GM18508 (cell line): ENCODE results near the gene ITGB2.

Experiments
- ATAC-seq: cut with Tn5 transposase; IDR thresholded peaks from one replicate; pipeline ENCODE4 v1.9.1; 2021; ENCODE audit warnings: moderate number of reproducible peaks; ENCODE audit not compliant: insufficient read depth, unreplicated experiment

The ITGB2 gene

GRCh38 chr21:44900559-44901251 is 20.0 kb downstream of the ITGB2 start:
- ATAC-seq = no peak

DNA sequence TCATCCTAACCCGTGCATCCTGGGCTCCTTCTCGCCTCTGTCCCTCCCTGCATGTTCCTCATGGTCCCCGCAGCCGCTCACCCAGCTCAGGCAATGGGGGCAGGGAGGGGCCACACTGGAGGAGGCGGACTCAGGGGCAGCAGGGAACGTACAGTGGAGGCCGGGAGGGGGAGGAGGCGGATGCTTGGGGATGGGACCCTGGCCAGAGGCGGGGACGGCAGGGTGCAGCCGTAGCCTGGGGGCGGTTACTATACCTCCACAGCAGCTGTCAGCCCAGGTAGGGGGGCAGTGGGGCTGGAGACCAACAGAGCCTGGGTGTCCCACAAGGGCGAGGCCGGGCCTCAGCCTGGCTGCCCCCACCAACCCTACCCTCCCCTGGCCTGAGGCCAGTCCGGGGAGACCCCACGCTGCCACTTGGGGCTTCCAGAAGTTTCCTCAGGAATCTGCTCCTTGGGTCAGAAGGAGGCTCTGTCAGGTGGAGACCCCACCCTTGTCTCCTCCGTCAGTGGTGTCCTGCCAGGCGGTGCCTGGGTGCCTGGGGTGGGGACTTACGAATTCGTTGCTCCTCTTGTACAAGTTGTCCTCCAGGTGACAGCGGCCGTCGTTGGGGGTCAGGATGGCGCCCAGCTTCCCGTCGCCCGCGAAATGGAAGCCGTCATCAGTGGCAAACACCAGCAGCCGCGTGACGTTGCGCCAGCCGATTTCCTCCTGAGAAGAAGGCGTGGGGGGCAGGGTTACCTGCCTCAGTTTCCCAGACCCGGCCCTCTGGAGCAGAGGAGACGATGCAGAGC is 20.7 kb downstream of the ITGB2 start:
- ATAC-seq = no peak

DNA sequence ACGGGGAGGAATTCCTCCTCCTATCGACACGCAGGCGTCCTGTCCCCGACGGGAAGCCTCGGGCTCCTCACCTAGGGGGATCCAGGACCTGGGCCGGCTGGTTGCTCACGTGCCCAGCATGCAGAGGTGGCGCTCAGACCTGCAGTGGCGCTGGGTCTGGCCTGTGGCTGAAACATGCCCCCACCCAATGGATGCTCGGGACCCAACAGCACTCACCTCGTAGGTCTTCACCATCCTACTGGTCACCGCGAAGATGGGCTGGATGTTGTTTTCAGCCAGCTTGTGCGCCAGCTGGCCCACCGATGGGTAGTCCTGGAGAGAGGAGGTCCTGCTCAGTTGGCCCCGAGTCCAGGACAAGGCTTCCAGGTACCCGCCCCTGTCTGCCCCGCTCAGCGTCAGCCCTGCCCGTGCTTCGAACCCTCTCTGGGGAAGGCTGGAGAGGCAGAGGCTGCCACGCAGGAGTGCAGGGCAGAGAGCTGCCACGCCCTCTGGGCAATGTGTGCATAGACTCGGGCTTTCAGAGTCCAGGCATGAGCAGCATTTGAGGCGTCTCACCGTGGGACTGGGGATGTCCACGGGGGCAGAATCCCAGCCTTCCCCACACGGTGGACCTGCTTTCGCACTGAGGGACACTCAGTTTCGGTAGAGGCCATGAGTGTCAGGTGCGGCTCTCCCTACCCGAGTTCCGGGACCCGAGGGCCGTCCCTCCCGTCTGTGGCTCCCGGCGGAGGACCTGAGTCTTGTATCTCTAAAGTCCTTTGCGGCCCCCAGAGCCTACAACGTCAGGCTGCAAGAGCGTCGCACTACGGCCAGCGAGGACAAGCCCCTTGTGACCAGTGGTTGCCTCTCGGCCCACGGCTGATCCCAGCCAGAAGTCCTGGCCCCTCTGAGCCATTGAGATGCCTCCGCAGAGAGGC is 21.6 kb downstream of the ITGB2 start:
- no peak for ATAC-seq

- ATAC-seq = no peak
Measured at GRCh38 chr21:44898011-44898488, 22.6 kb downstream of the ITGB2 start.

DNA sequence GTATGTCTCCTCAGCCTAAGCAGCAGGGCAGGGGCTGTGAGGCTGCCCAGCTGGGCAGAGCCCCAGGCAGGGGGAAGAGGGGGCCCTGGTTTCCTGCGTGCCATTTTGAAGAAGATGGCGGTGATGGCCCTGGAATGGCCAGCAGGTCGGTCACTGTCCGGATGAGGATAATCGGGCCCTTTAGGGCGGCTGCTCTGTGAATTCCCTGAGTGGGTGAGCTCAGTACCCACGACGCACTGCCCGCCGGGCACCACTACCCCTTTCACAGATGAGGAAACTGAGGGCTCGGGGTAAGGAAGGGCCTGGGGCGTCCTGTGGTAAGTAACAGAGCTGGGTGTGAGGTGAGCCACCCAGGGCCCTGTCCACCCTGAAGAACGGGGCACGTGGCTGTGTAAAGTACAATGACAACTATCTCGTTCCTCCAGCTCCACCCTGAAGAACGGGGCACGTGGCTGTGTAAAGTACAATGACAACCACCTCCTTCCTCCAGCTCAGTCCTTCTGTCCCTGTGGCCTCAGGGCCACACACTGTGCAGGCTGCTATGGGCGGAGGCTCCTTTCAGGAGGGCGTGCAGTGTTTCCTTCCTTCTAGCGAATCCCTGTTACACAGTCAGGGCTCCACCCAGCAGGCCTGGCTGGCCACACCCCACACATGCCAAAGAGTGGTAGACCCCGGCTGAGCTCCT is 23.2 kb downstream of the ITGB2 start:
- ATAC-seq = no peak

GRCh38 chr21:44896561-44897286 is 24.0 kb downstream of the ITGB2 start:
- no peak for ATAC-seq

- ATAC-seq = no peak
Measured at GRCh38 chr21:44895859-44896258, 24.8 kb downstream of the ITGB2 start.

- no peak for ATAC-seq
Measured at GRCh38 chr21:44894687-44895302, 25.9 kb downstream of the ITGB2 start.

DNA sequence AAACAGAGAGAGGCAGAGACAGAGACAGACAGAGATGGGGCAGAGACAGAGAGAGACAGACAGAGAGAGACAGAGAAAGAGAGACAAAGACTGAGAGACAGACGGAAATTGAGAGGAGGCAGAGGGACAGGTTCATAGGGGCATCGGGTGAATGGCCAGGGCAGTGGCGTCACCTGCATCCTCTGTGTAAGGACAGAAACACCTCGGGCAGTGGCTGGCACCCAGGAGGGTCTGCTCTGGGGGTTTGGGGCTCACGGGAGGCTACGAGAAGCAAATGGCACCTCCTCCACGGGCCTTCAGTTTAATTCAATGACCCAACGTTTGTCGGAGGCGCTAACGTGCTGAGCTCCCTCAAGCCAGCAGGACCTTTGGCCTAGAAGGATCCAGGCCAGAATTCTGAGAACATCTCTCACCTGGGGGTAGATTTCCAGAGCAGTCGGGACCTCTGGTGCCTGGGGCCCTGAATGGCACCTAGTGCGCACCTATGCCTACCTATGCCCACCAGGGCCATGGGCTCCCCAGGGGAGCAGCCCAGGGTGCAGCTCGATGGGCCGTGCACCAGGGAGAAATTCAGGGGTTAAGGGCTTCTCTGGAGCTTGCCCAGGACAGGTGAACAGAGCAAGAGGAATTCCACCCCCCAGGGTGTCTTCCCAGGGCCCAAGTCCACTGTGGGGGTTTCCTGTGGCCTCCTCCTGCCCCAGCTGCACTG is 26.6 kb downstream of the ITGB2 start:
- ATAC-seq = no peak

DNA sequence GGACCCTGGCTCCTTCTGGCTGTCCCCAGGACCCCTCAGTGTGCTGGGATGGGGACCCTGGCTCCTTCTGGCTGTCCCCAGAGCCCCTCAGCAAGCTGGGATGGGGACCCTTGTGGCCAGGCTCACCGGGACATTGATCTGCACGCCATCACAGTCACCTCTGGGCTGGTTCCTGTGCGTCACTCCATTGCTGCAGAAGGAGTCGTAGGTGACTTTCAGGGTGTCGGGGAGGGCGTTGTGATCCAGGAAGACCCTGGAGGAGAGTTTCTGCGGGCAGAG is 27.5 kb downstream of the ITGB2 start:
- no peak for ATAC-seq

DNA sequence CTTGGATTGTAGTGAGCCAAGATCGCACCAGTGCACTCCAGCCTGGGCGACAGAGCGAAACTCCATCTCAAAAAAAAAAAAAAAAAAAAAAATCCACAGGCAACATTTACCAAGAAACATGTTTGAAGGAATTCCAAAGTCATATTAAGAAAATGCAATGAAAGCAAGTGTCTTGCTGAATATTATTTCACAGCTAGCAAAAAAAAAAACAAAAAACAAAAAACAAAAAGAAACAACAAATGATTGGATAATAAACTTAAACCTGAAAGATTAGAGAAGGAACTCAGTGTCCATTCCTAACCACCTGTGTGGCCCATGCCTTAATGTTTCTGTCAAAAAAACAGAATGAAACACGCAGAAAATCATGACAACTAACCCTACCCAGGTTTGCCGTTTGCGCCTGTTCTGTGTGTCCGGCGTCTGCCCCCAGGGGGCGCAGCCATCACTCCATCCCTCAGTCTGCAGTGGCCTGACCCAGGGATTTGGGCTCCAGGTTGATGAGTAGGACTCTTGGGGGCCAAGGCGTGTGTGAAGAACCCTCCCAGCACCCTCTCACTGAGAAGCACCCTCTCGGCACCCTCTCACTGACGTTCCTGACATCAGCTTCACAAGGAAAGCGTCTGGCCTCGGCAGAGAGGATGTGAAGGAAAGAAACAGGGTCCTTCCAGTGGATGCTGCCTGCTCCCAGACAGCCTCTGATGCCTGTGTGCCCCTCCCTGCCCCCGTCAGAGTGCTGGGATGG is 28.0 kb downstream of the ITGB2 start:
- ATAC-seq = no peak

DNA sequence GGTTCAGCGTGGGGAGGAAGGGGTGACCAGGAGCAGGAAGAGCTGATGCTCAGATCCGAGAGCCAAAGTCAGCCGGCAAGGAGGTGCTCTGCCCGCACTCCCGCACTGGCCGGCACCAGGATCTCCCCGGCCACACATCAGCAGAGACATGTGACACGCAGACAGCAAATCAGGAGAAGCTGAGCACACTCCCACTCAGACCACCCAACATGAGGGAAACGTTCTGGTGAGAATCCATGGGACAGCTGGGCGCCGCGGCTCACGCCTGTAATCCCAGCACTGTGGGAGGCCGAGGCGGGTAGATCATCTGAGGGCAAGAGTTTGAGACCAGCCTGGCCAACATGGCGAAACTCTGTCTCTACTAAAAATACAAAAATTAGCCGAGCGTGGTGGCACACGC is 28.6 kb downstream of the ITGB2 start:
- ATAC-seq = no peak

DNA sequence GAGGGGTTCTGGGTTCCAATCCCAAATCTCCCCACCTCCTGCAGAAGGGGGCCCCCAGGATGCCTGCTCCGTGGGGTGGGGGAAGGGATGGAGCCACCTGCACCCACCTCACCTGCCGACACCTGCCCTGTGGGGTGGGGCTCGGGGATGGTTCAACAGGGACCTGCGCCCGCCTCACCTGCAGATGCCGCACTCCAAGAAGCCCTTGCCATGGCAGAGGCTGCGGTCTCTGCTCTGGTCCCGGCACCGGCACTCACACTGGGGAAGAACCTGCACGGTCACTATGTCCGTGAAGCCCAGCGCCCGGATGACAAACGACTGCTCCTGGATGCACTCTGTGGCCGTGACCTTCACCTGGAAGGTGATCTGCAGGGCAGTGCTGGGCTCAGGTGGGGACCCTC is 29.1 kb downstream of the ITGB2 start:
- no peak for ATAC-seq

- no peak for ATAC-seq
Measured at GRCh38 chr21:44890961-44891541, 29.6 kb downstream of the ITGB2 start.

DNA sequence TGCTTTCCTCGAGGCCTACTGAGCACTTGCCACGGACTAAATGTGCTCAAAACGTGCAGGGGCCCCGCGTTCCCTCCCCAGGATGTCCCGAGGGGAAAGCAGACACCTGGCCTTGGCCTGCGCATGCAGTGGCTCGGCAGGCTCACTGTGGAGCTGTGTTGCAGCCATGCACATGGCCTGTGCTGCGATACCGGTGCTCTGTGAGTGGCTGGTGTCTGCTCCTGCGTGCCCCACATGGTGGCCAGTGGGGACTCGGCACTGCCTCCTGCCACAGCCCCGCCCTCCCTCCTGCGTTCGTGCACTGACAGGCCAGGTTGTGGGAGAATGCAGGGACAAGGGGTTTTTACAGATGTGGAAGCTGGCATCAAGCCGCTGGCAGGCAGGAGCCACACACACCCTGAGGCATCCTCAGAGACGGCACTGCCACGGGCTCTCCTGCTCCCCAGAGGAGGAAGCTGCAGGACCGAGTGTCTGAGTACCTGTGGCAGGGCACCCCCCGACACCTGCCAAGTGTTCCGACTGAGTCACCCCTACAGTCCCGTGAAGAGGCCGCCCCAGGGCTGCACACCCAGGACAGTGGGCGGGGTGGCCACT is 30.3 kb downstream of the ITGB2 start:
- no peak for ATAC-seq

- no peak for ATAC-seq
Measured at GRCh38 chr21:44889625-44890337, 30.9 kb downstream of the ITGB2 start.
